ENCODE results near the gene HES6. TPM values are rescaled to one million over a fixed set of nuclear protein-coding genes. Genes with fewer than 3 reads are reported as not detected.

Gene HES6
- total RNA-seq, 4 donors from 2014 or later: 26.6 to 128 (median 51.1) TPM

DNA sequence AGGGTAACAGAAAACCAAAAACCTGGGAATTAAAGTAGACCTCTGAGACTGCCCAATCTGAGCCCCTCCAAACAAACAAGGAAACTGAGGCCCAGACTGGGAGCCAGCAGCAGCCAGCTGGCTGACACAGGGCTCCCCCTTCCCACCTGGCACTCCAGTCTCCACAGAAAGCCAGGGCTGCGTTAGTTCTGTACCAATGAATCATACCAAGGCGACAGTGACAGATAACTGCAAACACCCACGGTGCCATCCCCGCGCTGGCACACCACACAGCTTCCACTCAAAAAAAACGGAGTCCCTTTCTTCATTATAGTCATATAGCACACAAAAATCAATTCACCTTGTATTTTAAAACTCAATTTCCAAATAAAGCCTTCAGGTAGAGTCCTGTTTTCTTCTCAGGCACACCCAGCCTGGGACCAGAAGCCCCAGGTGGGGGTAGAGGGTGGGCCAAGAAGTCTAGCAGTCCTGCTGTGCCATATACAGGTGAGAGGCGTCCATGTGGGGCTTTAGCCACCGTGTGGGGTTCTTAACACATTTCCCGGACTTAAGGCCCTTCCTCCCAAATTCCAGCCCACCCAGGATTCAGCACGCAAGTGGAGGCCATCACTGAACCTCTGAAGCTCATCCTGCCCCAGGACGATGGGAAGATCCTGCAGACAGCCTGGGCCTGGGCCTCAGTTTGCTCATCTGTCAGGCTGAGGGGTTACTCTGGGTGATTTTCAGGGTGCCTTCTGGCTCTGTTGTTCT lies 47.3 kb upstream of the HES6 start:
- Histone ChIP-seq H3K27me3 (no peaks in the 10 kb centered on the region), H3K4me1 (peaks cover 6 to 56% (median 13%) of the 10 kb centered on the region in 4 donors), H3K4me3 (peak overlapping the region; percentile 80 to 93 (median 88)), H3K27ac (peak overlapping the region; percentile 89 to 99 (median 95)), H3K9me3 (no peaks in the 10 kb centered on the region), H3K36me3 (no peaks in the 10 kb centered on the region)
- peak in 2 of 3 donors; percentile 60 to 62 for DNase-seq
- no peak for TF ChIP-seq POLR2A (IDR thresholded peaks at IDR 0.05)
- TF ChIP-seq CTCF (IDR thresholded peaks at IDR 0.05): no peak

DNA sequence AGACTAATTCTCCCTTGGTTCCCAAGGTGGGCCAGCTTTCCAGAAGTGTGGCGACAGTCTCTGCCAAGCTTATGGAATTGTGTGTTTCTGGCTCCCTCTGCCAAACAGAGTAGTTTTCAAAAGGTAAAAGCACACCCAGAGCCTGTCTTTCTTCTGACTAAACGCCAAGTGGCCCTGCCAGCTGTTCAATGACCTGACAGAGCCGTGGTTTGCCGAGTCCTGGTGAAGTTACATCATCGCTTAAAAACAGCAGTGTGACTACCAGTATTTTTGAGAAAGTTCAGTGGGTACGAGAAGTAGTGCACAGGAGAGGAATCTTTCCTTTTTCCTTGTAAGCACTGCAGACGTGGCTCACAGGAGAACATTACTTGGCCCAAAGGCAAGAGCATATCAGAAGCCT lies 46.7 kb upstream of the HES6 start:
- H3K4me1 ChIP-seq: peaks cover 6 to 60% (median 13%) of the 10 kb centered on the region in 4 donors

GRCh38 chr2:238286095-238286494 lies 46.3 kb upstream of the HES6 start:
- Histone ChIP-seq H3K4me1 (peaks cover 6 to 65% (median 13%) of the 10 kb centered on the region in 4 donors), H3K9me3 (no peaks in the 10 kb centered on the region), H3K4me3 (peak overlapping the region in 2 of 4 donors; percentile 12 to 85), H3K27ac (peak overlapping the region; percentile 89 to 99 (median 95)), H3K36me3 (no peaks in the 10 kb centered on the region), H3K27me3 (no peaks in the 10 kb centered on the region)
- TF ChIP-seq CTCF (IDR thresholded peaks at IDR 0.05) (no peak), POLR2A (IDR thresholded peaks at IDR 0.05) (no peak)
- no peak for DNase-seq

More for the DNA sequence above, 46.7 kb upstream of the HES6 start:
- no peak for TF ChIP-seq POLR2A (IDR thresholded peaks at IDR 0.05)
- peak overlapping the region; percentile 89 to 99 (median 95) for H3K27ac ChIP-seq
- no peaks in the 10 kb centered on the region for H3K36me3 ChIP-seq
- H3K27me3 ChIP-seq: no peaks in the 10 kb centered on the region
- H3K4me3 ChIP-seq: peak overlapping the region in 2 of 4 donors; percentile 12 to 85
- no peaks in the 10 kb centered on the region for H3K9me3 ChIP-seq
- peak; percentile 20 to 69 (median 62) for DNase-seq

DNA sequence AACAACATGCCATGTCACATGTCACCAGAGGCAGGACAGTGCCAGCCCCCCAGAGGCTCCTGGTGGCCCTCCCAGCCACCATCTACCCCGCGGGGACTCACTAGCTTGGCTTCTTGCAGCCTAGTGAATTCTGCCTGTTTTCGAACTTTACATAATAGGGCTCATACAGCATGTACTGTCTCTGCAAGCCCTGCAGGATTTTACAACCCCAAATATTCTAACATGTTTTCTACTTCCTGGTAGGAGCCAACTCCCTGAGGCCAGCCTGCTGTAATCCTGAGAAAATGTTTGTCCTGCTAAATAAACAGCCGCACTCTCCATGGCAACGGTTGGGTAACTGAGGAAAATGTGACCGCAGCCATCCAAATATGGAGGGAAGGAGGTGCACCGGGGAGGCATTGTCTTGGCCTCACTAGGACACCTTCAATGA lies 45.8 kb upstream of the HES6 start:
- Histone ChIP-seq H3K4me3 (peak overlapping the region in 2 of 4 donors; percentile 12 to 85), H3K27ac (peak overlapping the region; percentile 89 to 99 (median 95)), H3K36me3 (no peaks in the 10 kb centered on the region), H3K4me1 (peaks cover 6 to 68% (median 13%) of the 10 kb centered on the region in 4 donors), H3K27me3 (no peaks in the 10 kb centered on the region), H3K9me3 (no peaks in the 10 kb centered on the region)
- peak in 3 of 6 experiments; percentile 36 to 39 (median 36) for TF ChIP-seq CTCF (IDR thresholded peaks at IDR 0.05)
- TF ChIP-seq POLR2A (IDR thresholded peaks at IDR 0.05): peak in 1 of 2 donors; percentile 8
- peak; percentile 31 to 88 (median 75) for DNase-seq

GRCh38 chr2:238284802-238285515 lies 45.1 kb upstream of the HES6 start:
- Histone ChIP-seq H3K27ac (peak overlapping the region; percentile 89 to 99 (median 95)), H3K36me3 (no peaks in the 10 kb centered on the region), H3K4me1 (peaks cover 6 to 71% (median 13%) of the 10 kb centered on the region in 4 donors), H3K4me3 (peak overlapping the region in 1 of 4 donors; percentile 18), H3K27me3 (no peaks in the 10 kb centered on the region), H3K9me3 (no peaks in the 10 kb centered on the region)
- peak in 1 of 3 donors; percentile 53 for DNase-seq
- TF ChIP-seq CTCF (IDR thresholded peaks at IDR 0.05): no peak
- TF ChIP-seq POLR2A (IDR thresholded peaks at IDR 0.05): no peak

Measured in Peyer's patch (tissue), 4 donors.